Astrocyte (in vitro differentiated cells and primary cell): ENCODE data around the gene POU2F3. TPM values are rescaled to one million over a fixed set of nuclear protein-coding genes. Genes with fewer than 3 reads are reported as not detected.

Source experiments
- DNase-seq: peaks from one replicate; pipeline ENCODE4 v3.0.0-alpha.2; 2010; ENCODE audit warnings: low read depth
- FAIRE-seq: peaks from 2 replicates; lab custom pipeline; 2011; peaks lifted over from hg19 to GRCh38; lab: Jason Lieb, UNC
- H2AFZ ChIP-seq: 2 replicates; pipeline ENCODE4 v1.6.0; 2012; ENCODE audit warnings: low read depth, low read length, inconsistent platforms
- H3K27ac ChIP-seq: 2 replicates; pipeline ENCODE4 v1.5.1; 2011; ENCODE audit warnings: low read depth, low read length, inconsistent platforms
- H3K27me3 ChIP-seq: 2 replicates; pipeline ENCODE4 v1.6.0; 2011; ENCODE audit warnings: low read length, inconsistent platforms; ENCODE audit not compliant: insufficient read depth
- H3K36me3 ChIP-seq: 2 replicates; pipeline ENCODE4 v1.5.1; 2011; ENCODE audit warnings: low read length, inconsistent platforms; ENCODE audit not compliant: insufficient read depth
- H3K4me1 ChIP-seq: 2 replicates; pipeline ENCODE4 v1.5.1; 2011; ENCODE audit warnings: low read length, inconsistent platforms; ENCODE audit not compliant: insufficient read depth
- H3K4me2 ChIP-seq: 2 replicates; pipeline ENCODE4 v1.6.0; 2012; ENCODE audit warnings: low read length, inconsistent platforms
- H3K4me3 ChIP-seq: 2 replicates; pipeline ENCODE4 v1.5.1; 2011; ENCODE audit warnings: low read depth, mild to moderate bottlenecking, low read length, inconsistent platforms; ENCODE audit not compliant: insufficient read depth
- H3K79me2 ChIP-seq: 2 replicates; pipeline ENCODE4 v1.6.0; 2012; ENCODE audit warnings: mild to moderate bottlenecking, low read length, inconsistent platforms; ENCODE audit not compliant: insufficient read depth
- H3K9ac ChIP-seq: 2 replicates; pipeline ENCODE4 v1.6.0; 2012; ENCODE audit warnings: mild to moderate bottlenecking, low read length, inconsistent platforms
- H3K9me3 ChIP-seq: 2 replicates; pipeline ENCODE4 v1.5.1; 2012; ENCODE audit warnings: low read depth, mild to moderate bottlenecking, low read length, inconsistent platforms; ENCODE audit not compliant: insufficient read depth
- H4K20me1 ChIP-seq: 2 replicates; pipeline ENCODE4 v1.6.0; 2012; ENCODE audit warnings: low read length, inconsistent platforms; ENCODE audit not compliant: insufficient read depth
- H3K27ac Mint-ChIP-seq: one replicate; pipeline ENCODE4 v1.8.0; 2021; ENCODE audit warnings: mild to moderate bottlenecking, mixed read lengths; ENCODE audit not compliant: unreplicated experiment
- H3K27me3 Mint-ChIP-seq: one replicate; pipeline ENCODE4 v1.8.0; 2021; ENCODE audit warnings: low read depth, mixed read lengths; ENCODE audit not compliant: unreplicated experiment
- H3K36me3 Mint-ChIP-seq: one replicate; pipeline ENCODE4 v1.8.0; 2021; ENCODE audit warnings: low read depth, mixed read lengths; ENCODE audit not compliant: unreplicated experiment
- H3K4me1 Mint-ChIP-seq: one replicate; pipeline ENCODE4 v1.8.0; 2021; ENCODE audit warnings: low read depth, mixed read lengths; ENCODE audit not compliant: unreplicated experiment
- H3K4me3 Mint-ChIP-seq: one replicate; pipeline ENCODE4 v1.8.0; 2021; ENCODE audit warnings: mild to moderate bottlenecking, moderate library complexity, mixed read lengths; ENCODE audit not compliant: unreplicated experiment
- H3K9me3 Mint-ChIP-seq: one replicate; pipeline ENCODE4 v1.8.0; 2021; ENCODE audit warnings: mild to moderate bottlenecking, mixed read lengths; ENCODE audit not compliant: unreplicated experiment
- EZH2 ChIP-seq: IDR thresholded peaks from 2 replicates; pipeline ENCODE4 v1.6.1; 2012; ENCODE audit warnings: mild to moderate bottlenecking, low read length, inconsistent platforms; ENCODE audit not compliant: insufficient read depth
- total RNA-seq: library from RNA; stranded (reverse); gene quantifications from 2 replicates; pipeline ENCODE4 v1.2.1, GENCODE V29; 2021
- TF ChIP-seq, protein P1 (sequence below): IDR thresholded peaks from 2 replicates; pipeline ENCODE4 v1.5.1; 2011; ENCODE audit warnings: low read depth, mild to moderate bottlenecking, inconsistent platforms, low read length, moderate library complexity; ENCODE audit not compliant: insufficient read depth

The POU2F3 gene
- total RNA-seq, 1 donor from 2014 or later: 0.20 TPM

DNA sequence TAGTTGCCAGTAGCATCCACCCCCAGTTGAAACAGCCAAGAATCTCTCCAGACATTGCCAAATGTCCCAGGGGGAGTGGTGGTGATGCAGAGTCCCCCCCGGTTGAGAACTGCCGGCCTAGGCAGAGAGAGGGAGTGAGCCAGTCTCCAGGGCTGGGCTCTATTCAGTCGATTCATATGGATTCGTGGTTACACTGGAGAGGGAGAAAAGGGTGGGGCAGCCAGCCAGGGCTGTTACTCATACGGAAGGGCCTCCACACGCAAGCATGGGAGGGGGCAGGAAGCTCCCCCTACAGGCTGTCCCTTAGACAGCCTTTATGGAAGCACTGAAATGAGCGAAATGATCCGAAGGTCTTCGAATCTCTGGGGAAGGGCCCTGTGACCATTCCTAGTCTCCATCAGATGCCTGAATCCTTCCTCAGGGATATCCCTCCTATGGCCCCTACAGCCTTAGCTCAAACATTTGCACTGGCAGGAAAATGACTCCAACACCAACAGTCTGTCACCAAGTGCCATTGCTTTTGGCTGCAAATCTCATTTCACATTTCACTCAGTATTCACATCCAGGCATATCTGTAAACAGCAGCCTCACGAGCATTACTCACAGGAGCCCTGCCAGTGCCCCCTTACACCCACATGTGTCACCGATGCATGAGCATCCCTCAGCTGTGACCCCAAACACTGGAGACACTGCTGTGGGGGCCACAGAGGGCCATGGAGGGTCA lies 66.7 kb downstream of the POU2F3 start:
- Histone ChIP-seq H4K20me1 (no peaks in the 10 kb centered on the region), H3K4me2 (peak overlapping the region; percentile 58), H3K9ac (peak overlapping the region; percentile 48), H3K79me2 (no peaks in the 10 kb centered on the region), H2AFZ (peak overlapping the region; percentile 67), H3K4me3 (peak overlapping the region; percentile 11), H3K9me3 (no peaks in the 10 kb centered on the region), H3K36me3 (no peaks in the 10 kb centered on the region), H3K27ac (peak overlapping the region; percentile 41), H3K4me1 (peaks cover 24% of the 10 kb centered on the region), H3K27me3 (no peaks in the 10 kb centered on the region)
- Mint-ChIP-seq H3K9me3 (no peaks in the 10 kb centered on the region), H3K4me3 (no peak overlapping the region), H3K36me3 (no peaks in the 10 kb centered on the region), H3K4me1 (peaks cover 25% of the 10 kb centered on the region), H3K27me3 (peaks cover 14% of the 10 kb centered on the region), H3K27ac (no peak overlapping the region)
- FAIRE-seq (peak; percentile 59), DNase-seq (peak; percentile 89)
- no peak for TF ChIP-seq EZH2
- TF ChIP-seq, protein P1, sequence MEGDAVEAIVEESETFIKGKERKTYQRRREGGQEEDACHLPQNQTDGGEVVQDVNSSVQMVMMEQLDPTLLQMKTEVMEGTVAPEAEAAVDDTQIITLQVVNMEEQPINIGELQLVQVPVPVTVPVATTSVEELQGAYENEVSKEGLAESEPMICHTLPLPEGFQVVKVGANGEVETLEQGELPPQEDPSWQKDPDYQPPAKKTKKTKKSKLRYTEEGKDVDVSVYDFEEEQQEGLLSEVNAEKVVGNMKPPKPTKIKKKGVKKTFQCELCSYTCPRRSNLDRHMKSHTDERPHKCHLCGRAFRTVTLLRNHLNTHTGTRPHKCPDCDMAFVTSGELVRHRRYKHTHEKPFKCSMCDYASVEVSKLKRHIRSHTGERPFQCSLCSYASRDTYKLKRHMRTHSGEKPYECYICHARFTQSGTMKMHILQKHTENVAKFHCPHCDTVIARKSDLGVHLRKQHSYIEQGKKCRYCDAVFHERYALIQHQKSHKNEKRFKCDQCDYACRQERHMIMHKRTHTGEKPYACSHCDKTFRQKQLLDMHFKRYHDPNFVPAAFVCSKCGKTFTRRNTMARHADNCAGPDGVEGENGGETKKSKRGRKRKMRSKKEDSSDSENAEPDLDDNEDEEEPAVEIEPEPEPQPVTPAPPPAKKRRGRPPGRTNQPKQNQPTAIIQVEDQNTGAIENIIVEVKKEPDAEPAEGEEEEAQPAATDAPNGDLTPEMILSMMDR: peak; percentile 59

DNA sequence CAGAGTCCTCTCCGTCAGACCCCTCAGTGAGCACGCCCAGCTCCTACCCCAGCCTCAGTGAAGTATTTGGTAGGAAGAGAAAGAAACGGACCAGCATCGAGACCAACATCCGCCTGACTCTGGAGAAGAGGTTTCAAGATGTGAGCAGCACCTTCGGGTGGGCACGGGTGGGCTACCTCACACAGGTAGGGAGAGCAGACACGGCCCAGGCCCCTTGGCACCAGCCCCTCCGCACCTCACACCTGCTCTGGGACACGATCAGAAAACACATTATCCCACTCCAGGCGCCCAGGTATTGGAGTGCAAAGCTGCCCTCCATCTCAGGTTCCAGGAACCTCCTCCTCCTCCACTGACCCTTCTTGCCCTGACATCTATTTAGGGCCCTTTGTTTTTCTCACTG lies 67.5 kb downstream of the POU2F3 start:
- no peaks in the 10 kb centered on the region for H3K79me2 ChIP-seq
- H3K9me3 ChIP-seq: no peaks in the 10 kb centered on the region
- no peak overlapping the region for H3K4me3 ChIP-seq
- H3K36me3 ChIP-seq: no peaks in the 10 kb centered on the region
- peaks cover 24% of the 10 kb centered on the region for H3K4me1 ChIP-seq
- TF ChIP-seq, protein P1: no peak
- TF ChIP-seq EZH2: no peak
- H4K20me1 ChIP-seq: no peaks in the 10 kb centered on the region
- H3K36me3 Mint-ChIP-seq: no peaks in the 10 kb centered on the region
- H3K27me3 Mint-ChIP-seq: peaks cover 9% of the 10 kb centered on the region
- no peak overlapping the region for H3K4me3 Mint-ChIP-seq
- no peaks in the 10 kb centered on the region for H3K9me3 Mint-ChIP-seq
- FAIRE-seq (no peak), DNase-seq (no peak)
- H3K4me2 ChIP-seq: no peak overlapping the region
- H3K27me3 ChIP-seq: no peaks in the 10 kb centered on the region
- no peak overlapping the region for H3K27ac Mint-ChIP-seq
- H2AFZ ChIP-seq: no peak overlapping the region
- H3K9ac ChIP-seq: no peak overlapping the region
- H3K27ac ChIP-seq: peak overlapping the region; percentile 19
- H3K4me1 Mint-ChIP-seq: peaks cover 25% of the 10 kb centered on the region

DNA sequence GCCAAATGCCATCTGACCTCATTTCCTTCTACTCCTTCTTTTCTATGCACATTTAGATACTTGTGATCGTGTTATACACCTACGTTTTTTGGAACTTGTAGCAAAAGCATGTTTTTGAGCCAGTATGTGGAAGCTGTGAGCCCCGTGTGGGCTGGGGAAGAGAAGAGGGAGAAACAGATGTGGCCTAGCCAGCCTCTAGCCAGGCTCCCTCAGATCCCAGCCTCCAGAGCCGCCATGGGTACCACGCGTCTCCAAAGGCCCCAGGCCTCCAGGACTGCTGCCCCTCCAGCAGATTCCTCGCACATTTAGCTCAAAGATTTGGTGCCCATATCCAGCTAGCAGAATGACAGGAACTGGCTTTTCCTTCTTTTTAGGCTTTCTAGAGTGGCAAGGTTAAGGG lies 68.1 kb downstream of the POU2F3 start:
- no peak for TF ChIP-seq EZH2
- TF ChIP-seq, protein P1: no peak
- Histone ChIP-seq H3K36me3 (no peaks in the 10 kb centered on the region), H3K9ac (no peak overlapping the region), H3K79me2 (no peaks in the 10 kb centered on the region), H2AFZ (no peak overlapping the region), H3K4me1 (peaks cover 24% of the 10 kb centered on the region), H3K9me3 (no peaks in the 10 kb centered on the region), H4K20me1 (no peaks in the 10 kb centered on the region), H3K27ac (no peak overlapping the region), H3K4me3 (no peak overlapping the region), H3K4me2 (no peak overlapping the region), H3K27me3 (no peaks in the 10 kb centered on the region)
- Mint-ChIP-seq H3K4me3 (no peak overlapping the region), H3K27me3 (peaks cover 13% of the 10 kb centered on the region), H3K9me3 (no peaks in the 10 kb centered on the region), H3K36me3 (no peaks in the 10 kb centered on the region), H3K27ac (no peak overlapping the region), H3K4me1 (peaks cover 25% of the 10 kb centered on the region)
- FAIRE-seq: no peak
- DNase-seq: no peak
